ENCODE measurements around the gene PRSS8.

DNA sequence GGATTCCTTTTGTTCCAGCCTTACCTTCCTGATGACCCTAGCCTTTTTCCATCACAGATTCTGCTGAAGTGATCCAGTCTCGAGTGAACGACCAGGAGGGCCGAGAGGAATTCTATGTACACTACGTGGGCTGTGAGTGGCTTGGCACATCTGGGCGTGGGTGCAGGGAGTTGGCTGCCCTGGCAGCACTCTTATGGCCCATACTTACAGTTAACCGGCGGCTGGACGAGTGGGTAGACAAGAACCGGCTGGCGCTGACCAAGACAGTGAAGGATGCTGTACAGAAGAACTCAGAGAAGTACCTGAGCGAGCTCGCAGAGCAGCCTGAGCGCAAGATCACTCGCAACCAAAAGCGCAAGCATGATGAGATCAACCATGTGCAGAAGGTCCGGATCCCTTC, 15.4 kb downstream of the PRSS8 start:
- TF ChIP-seq, protein P1, sequence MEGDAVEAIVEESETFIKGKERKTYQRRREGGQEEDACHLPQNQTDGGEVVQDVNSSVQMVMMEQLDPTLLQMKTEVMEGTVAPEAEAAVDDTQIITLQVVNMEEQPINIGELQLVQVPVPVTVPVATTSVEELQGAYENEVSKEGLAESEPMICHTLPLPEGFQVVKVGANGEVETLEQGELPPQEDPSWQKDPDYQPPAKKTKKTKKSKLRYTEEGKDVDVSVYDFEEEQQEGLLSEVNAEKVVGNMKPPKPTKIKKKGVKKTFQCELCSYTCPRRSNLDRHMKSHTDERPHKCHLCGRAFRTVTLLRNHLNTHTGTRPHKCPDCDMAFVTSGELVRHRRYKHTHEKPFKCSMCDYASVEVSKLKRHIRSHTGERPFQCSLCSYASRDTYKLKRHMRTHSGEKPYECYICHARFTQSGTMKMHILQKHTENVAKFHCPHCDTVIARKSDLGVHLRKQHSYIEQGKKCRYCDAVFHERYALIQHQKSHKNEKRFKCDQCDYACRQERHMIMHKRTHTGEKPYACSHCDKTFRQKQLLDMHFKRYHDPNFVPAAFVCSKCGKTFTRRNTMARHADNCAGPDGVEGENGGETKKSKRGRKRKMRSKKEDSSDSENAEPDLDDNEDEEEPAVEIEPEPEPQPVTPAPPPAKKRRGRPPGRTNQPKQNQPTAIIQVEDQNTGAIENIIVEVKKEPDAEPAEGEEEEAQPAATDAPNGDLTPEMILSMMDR (IDR thresholded peaks at IDR 0.05; ENCODE audit: poor library complexity, severe bottlenecking), result no peak
- no peak for TF ChIP-seq POLR2AphosphoS5 (IDR thresholded peaks at IDR 0.05)

Measured in neural cell (in vitro differentiated cells).